ENCODE results near the gene ARHGEF2.
A peak's percentile ranks its signal among the peaks of the same experiment; 100 is the strongest.
"Not testable (repeated sequence)": the region's sequence is repeated elsewhere in the genome, so short reads cannot be mapped to it uniquely, and the experiment has no call there.

Gene ARHGEF2

DNA sequence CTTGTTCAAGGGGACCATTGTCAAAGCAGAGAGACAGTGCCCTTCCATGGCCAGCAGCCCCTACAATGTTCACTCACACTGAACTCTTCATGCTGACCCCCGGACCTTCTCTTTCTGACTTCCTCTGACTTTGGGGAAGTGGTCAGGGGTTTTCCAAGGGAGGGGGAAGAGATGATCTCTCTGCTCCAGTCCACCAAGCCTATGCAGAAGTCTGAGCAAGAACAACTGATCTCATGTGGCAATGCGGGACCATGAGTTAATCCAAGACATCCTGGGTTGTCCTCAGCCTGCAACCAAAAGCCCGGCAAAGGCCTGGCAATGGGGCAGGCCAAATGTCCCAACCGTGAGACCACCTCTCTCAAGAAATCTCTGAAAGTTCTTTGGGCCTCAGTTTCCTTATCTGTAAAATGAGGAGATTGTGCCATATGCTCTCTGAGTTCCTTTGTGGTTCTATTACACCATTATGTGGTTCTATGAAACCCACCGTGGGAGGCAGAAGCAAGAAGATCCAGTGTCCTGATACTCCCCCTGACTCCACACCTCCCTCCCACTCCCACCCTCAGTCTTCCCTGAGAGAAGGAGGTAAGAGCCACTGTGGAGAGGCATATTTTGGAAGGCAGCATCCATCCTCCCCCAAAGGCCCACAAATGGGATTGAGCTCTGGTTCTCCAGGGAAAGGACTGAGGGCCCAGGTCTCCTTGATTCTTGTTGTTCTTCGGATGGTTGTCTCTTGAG is 11.8 kb upstream of the ARHGEF2 start:
- DNase-seq: no peak

GRCh38 chr1:155989242-155990004 is 11.1 kb upstream of the ARHGEF2 start:
- peak; percentile 45 to 66 (median 60) for DNase-seq

GRCh38 chr1:155984903-155985645 is 6.7 kb upstream of the ARHGEF2 start:
- not testable (repeated sequence) for DNase-seq

- no peak for DNase-seq
These were observed 6.0 kb upstream of the ARHGEF2 start for GRCh38 chr1:155984341-155984740.

GRCh38 chr1:155983191-155984024 is 5.1 kb upstream of the ARHGEF2 start:
- no peak for DNase-seq

DNA sequence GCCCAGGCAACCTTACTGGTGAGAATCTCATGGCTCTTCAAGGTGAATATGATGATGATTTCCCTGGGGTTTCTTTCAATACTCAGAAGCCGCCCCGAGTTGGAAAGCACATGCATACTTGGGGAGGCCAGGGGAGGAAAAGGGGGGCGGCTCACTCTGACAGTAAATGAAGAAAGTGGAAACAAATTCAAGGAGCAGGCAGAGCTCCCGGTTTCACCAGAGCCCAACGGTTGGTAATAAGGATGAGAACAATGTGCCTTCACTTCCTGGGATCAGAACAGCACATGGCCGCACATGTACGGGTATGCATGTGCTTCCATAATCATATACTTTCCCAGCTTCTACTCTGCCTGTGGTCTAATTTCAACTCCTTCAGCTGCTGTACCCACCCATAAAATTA is 3.8 kb upstream of the ARHGEF2 start:
- no peak for DNase-seq

GRCh38 chr1:155981266-155982088 is 3.1 kb upstream of the ARHGEF2 start:
- DNase-seq: no peak

DNA sequence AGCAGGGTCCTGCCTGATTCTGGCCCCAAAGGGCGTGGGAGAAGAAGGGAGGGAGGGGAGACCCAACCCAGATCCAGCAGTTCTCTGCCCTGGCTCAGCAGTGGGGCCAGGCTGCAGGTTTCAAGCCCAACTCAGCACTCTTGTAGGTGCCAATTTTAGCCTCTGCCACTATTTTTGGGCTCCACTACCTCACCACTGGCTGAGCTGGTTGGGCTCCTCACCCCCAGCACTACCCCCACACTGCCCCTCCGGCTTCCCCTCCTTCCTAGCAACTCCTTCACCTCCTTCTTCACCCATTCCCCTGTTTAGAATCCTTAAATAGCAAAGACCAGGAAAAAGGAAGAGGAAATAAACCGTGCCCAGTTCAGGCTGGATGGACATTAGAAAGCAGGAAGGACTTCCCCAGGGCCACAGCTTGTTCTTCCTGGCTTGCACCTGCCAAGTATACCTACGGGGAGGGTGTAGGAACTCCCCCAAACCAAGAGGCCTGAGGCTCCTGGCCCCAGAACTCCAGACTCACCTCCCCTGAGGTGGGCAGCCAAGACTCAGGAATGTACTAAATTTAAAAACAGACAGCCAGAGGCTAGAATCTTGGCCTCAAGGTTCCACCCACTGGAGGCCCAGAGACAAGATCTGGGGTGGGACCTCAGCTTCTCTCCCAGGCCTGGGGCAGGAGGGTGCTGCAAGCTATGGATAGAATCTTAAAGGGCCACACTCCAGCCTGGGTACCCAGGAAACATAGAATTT is 1.4 kb upstream of the ARHGEF2 start:
- DNase-seq: no peak

GRCh38 chr1:155978973-155979429 is 654 bp upstream of the ARHGEF2 start:
- DNase-seq: no peak

DNA sequence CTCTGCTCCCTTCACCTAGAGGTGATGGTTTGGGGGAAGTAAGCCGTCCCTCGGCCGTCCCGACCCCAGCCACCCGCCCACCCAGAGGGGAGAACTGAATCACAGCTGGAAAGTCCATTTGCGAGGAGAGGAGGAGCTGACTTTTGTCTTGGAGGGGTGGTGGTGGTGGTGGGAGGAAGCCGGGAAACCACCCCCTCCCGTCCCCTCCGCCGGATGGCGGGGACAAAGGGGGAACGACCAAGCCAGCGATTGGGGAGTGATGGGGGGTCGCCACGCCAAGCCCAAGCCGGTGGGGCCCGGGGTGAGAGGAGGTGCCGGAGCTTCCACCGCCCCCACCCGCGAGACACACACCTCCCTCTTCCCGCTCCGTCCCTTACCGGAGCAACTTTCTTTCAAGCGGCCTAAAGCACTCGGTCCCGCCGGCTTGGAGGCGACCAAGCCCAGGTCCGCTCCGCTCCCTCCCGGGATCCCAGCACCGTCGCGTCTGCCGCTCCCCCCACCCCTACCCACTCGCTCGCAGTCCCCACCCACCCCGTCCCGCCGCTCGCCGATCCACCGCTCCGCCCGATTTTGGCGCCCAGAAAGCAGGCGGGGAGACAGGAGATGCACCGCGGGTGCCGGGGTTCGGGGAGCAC is 540 bp downstream of the ARHGEF2 start:
- peak in 1 of 4 experiments; percentile 20 for DNase-seq

GRCh38 chr1:155976913-155977689 is 1.2 kb downstream of the ARHGEF2 start:
- no peak for DNase-seq

DNA sequence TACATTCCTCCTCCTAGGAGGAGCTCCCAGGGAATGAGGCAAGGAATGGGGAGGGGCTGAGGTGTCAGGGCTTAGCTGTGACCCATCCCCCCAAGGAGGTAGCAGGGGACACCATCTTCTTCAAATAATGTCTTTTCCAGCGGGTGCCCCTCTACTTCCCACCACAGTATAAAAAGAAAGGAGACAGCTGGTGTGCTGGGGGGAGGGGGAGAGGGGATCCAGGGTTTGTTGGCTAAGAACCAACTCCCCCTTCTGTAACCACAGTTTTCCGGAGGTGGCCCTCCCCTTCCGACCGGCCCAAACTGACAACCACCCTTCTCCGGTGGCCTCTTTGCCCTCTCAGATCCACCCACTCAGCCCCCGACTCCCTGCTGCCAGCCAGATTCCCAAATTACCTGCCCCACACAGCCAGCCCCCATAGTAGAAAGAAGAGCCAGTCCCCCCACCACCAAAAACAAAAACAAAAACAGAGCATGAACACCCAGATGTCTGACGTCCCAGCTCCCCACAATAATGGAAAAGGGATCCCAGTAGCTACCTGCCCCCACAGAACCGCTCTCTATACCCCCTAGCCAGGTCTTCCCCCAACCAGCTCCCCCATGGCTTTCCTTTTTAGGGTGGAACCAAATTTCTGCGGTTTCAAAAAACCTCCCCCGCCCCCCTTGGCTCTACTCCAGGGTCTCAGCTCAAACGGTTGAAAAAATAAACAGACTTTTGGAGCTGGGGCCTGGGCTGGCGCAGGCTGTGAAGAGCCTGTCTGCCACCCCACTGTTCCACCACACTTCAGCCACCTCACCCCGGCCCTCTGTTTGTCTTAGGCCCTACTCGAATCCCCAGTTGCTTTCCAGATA is 2.1 kb downstream of the ARHGEF2 start:
- peak in 1 of 4 experiments; percentile 27 for DNase-seq

DNA sequence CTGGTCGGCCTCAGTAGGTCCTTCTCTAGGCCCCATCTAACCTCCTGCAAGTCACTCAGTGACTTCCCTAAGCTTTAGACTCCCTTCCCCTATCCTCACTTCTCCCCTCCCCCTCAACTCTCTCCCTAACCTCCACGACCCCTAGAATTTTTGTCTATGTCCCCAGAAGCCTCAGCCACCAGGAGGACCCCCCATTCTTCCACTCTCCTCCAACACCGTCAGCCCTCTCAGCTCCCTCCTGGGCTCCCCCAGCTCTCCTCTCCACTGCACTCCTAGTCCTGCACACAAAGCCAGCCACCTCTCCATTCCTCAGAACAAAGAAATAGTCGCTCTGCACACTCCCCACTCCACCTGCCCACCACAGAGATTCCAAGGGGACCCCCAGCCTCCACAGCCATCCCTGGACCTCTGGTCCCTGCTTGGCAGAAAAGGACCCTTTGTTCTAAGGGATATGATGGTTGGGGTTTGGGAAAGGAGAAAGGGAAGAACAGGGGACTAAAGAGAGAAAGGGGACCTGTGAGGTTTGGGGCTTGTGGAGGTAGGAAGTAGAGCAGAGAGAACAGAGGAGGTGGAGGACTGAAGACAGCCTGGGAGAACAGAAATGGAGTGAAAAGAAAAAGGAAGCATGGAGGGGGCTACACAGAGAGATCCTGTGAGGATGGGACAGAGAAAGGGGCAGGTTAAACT is 2.8 kb downstream of the ARHGEF2 start:
- DNase-seq: no peak

GRCh38 chr1:155974208-155975115 is 3.9 kb downstream of the ARHGEF2 start:
- DNase-seq: no peak

- no peak for DNase-seq
These were observed 4.6 kb downstream of the ARHGEF2 start for GRCh38 chr1:155973723-155974122.

DNA sequence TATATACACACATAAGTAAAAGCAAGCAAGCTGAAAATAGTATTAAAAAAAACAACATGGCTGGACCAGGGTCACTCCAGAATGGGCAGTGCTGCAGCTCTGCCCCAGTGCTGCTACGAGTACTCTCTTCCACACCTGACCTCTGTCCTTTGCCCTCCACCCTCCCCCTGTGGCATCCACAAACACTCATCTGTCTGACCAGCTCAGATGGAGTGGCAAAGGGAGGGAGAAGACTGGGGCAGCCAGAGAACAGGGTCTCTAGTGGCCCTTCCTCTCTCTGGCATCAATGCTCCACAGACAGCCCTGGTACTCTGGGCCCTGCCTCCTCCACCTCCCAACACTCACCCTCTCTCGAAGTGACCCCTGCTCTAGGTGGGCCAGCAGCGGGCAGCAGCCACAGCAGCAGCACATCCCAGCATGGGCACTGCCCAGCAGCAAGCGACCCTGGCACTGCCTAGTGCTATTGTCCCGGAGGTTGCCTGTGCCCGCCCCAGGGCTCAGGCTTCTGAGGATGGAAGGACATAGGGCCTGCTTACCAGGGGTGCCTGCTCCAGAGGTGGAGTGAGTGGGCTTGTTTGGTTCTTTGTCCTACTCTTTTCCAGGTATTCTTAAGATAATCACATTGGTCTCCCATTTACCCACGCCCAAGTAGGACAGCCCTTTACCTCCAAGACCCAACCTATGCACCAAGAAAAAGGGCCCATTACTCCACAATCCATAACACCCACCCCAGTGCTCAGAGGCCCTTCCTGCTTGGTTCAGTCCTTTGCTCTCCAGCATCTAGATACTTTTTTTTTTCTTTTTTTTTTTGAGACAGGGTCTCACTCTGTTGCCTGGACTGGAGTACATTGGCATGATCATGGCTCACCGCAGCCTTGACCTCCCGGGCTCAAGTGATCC is 6.2 kb downstream of the ARHGEF2 start:
- no peak for DNase-seq
